OCI-LY1 (cell line): ENCODE data around the gene C12orf75.

Experiments
- EZH2 ChIP-seq: fragments of 200-600 bp; sonication (generic), shearing (Covaris generic); IDR thresholded peaks from 2 replicates; pipeline ENCODE4 v1.8.0; 2017; ENCODE audit warnings: borderline replicate concordance, mixed run types, mild to moderate bottlenecking, antibody characterized with exemption, low read length, moderate library complexity, mixed read lengths
- TF ChIP-seq, protein P1 (sequence below): fragments of 200-600 bp; sonication (generic), shearing (Covaris generic); IDR thresholded peaks from 2 replicates; pipeline ENCODE4 v1.5.1; 2017; ENCODE audit warnings: mild to moderate bottlenecking, antibody characterized with exemption, low read length, moderate library complexity, mixed read lengths

DNA sequence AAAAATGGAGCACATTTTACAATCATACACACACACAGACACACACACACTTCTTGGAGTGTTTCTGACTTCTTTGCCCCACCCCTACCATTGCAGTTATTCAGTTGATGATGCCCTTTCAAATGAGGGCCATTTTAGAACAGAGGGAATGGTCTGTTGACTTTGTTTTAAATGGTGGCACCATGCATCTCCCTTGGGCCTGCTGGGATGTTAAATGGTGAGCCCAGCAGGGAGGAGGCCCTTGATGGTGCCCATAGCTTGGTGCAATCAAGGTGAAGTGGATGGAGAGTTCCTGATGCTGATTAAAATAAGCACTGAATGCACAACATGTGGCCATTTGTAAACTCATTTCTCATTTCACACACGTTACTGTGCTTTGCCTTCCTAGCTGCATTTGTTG is 13.3 kb downstream of the C12orf75 start:
- TF ChIP-seq EZH2, result no peak
- TF ChIP-seq, protein P1, sequence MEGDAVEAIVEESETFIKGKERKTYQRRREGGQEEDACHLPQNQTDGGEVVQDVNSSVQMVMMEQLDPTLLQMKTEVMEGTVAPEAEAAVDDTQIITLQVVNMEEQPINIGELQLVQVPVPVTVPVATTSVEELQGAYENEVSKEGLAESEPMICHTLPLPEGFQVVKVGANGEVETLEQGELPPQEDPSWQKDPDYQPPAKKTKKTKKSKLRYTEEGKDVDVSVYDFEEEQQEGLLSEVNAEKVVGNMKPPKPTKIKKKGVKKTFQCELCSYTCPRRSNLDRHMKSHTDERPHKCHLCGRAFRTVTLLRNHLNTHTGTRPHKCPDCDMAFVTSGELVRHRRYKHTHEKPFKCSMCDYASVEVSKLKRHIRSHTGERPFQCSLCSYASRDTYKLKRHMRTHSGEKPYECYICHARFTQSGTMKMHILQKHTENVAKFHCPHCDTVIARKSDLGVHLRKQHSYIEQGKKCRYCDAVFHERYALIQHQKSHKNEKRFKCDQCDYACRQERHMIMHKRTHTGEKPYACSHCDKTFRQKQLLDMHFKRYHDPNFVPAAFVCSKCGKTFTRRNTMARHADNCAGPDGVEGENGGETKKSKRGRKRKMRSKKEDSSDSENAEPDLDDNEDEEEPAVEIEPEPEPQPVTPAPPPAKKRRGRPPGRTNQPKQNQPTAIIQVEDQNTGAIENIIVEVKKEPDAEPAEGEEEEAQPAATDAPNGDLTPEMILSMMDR, result no peak
